GM12878 (cell line): Measurements from ENCODE around the gene CFAP58. TPM values are rescaled to one million over a fixed set of nuclear protein-coding genes. Genes with fewer than 3 reads are reported as not detected.

Experiments
- ATAC-seq: fragments of 200-7000 bp; cut with Tn5 transposase; 3 replicates; pipeline ENCODE4 v1.9.1; 2020; ENCODE audit warnings: mild to moderate bottlenecking, moderate library complexity
- BruUV-seq: library from RNA; stranded (reverse); fragments of 400-500 nt; replicated peaks from 2 replicates; lab custom pipeline; 2021; lab: Mats Ljungman, UMichigan
- CTCF ChIA-PET: fragments of 300-600 bp; sonication (Branson Sonifier 250); formaldehyde crosslinking; extraction: SDS; loops from one replicate; lab custom pipeline; 2021; ENCODE audit warnings: inconsistent platforms; lab: Yijun Ruan, JAX
- POLR2A ChIA-PET: fragments of 350-600 bp; formaldehyde crosslinking; extraction: SDS; loops from one replicate; lab custom pipeline; 2021; ENCODE audit warnings: inconsistent platforms; lab: Charles Lee
- RAD21 ChIA-PET: fragments of 300-600 bp; sonication (Branson Sonifier 250); formaldehyde crosslinking; loops from one replicate; lab custom pipeline; 2023; ENCODE audit warnings: antibody characterized with exemption; ENCODE audit not compliant: unreplicated experiment; lab: Charles Lee
- SMC1A ChIA-PET: fragments of 300-600 bp; sonication (Branson Sonifier 250); formaldehyde crosslinking; loops from one replicate; lab custom pipeline; 2023; ENCODE audit not compliant: unreplicated experiment, uncharacterized antibody; lab: Charles Lee
- DNase-seq: peaks from one replicate; pipeline ENCODE4 v3.0.0-alpha.2; 2011; ENCODE audit warnings: low read depth, low spot score
- FAIRE-seq: peaks from 3 replicates; lab custom pipeline; 2011; peaks lifted over from hg19 to GRCh38; lab: Jason Lieb, UNC
- H2AFZ ChIP-seq: 2 replicates; pipeline ENCODE4 v1.6.0; 2011; ENCODE audit warnings: low read depth, low read length, control low read depth; ENCODE audit not compliant: control insufficient read depth
- H3K27ac ChIP-seq: 2 replicates; pipeline ENCODE4 v1.5.1; 2011; ENCODE audit warnings: control low read depth; ENCODE audit not compliant: control insufficient read depth, insufficient read depth
- H3K27me3 ChIP-seq, 2 experiments: replicated peaks in 1 of 2; 2 replicates each; pipeline versions ENCODE4 v1.6.0 to v1.6.1; 2011; ENCODE audit warnings: low read length in 1 of 2; ENCODE audit not compliant: control insufficient read depth in 2 of 2, insufficient read depth in 2 of 2
- H3K36me3 ChIP-seq, 2 experiments: 2 replicates each; pipeline ENCODE4 v1.5.1; 2011; ENCODE audit warnings: low read length in 1 of 2; ENCODE audit not compliant: control insufficient read depth in 2 of 2, insufficient read depth in 2 of 2
- H3K4me1 ChIP-seq: 2 replicates; pipeline ENCODE4 v1.6.1; 2011; ENCODE audit warnings: mild to moderate bottlenecking, low read length, moderate library complexity, mixed read lengths; ENCODE audit not compliant: control insufficient read depth, insufficient read depth
- H3K4me2 ChIP-seq: 2 replicates; pipeline ENCODE4 v1.6.0; 2011; ENCODE audit warnings: control low read depth; ENCODE audit not compliant: control insufficient read depth, insufficient read depth
- H3K4me3 ChIP-seq: fragments of 200-600 bp; sonication (generic); 2 replicates; pipeline ENCODE4 v1.5.1; 2016
- H3K79me2 ChIP-seq: 2 replicates; pipeline ENCODE4 v1.6.0; 2011; ENCODE audit warnings: low read length; ENCODE audit not compliant: control insufficient read depth, insufficient read depth
- H3K9ac ChIP-seq: 2 replicates; pipeline ENCODE4 v1.8.0; 2011; ENCODE audit warnings: low read length, control low read depth, mixed read lengths; ENCODE audit not compliant: control insufficient read depth, insufficient read depth
- H3K9me3 ChIP-seq: replicated peaks from 3 replicates; pipeline ENCODE4 v1.5.1; 2011; ENCODE audit warnings: mild to moderate bottlenecking, low read length; ENCODE audit not compliant: control insufficient read depth, insufficient read depth
- H4K20me1 ChIP-seq: 2 replicates; pipeline ENCODE4 v1.6.0; 2011; ENCODE audit not compliant: control insufficient read depth, insufficient read depth
- CEBPB ChIP-seq, 2 experiments: fragments of 150-350 bp in 1 of 2; IDR thresholded peaks; 2 replicates each; pipeline ENCODE4 v1.6.1; 2012 to 2014; ENCODE audit warnings: low read depth in 2 of 2, low read length in 2 of 2, borderline replicate concordance in 1 of 2, inconsistent platforms in 1 of 2
- CHD4 ChIP-seq: fragments of 200-600 bp; sonication (generic); IDR thresholded peaks from 2 replicates; pipeline ENCODE4 v1.6.1; 2016; ENCODE audit warnings: mild to moderate bottlenecking
- E2F4 ChIP-seq: IDR thresholded peaks from 2 replicates; pipeline ENCODE4 v1.6.1; 2012; ENCODE audit warnings: low read depth, low read length, improper control_type of control experiment
- E4F1 ChIP-seq: fragments of 450-650 bp; IDR thresholded peaks from 2 replicates; pipeline ENCODE4 v1.6.1; 2018; ENCODE audit warnings: borderline replicate concordance, mild to moderate bottlenecking; ENCODE audit not compliant: partially characterized antibody
- ETV6 ChIP-seq, 2 experiments: fragments of 450-650 bp in 1 of 2; IDR thresholded peaks in 1 of 2; conservative IDR thresholded peaks in 1 of 2; 2 replicates each; pipeline ENCODE4 v1.6.1; 2014; ENCODE audit warnings: antibody characterized with exemption in 1 of 2, borderline replicate concordance in 1 of 2, low read depth in 1 of 2, mild to moderate bottlenecking in 1 of 2, moderate library complexity in 1 of 2
- HCFC1 ChIP-seq: fragments of 150-350 bp; IDR thresholded peaks from 2 replicates; pipeline ENCODE4 v1.6.1; 2014; ENCODE audit warnings: low read length
- IKZF1 ChIP-seq: fragments of 450-650 bp; conservative IDR thresholded peaks from 2 replicates; pipeline ENCODE4 v1.6.1; 2017; ENCODE audit warnings: antibody characterized with exemption, mild to moderate bottlenecking
- MXI1 ChIP-seq: fragments of 150-350 bp; IDR thresholded peaks from 2 replicates; pipeline ENCODE4 v1.6.1; 2011; ENCODE audit warnings: low read depth, mild to moderate bottlenecking, inconsistent platforms, low read length, improper control_type of control experiment
- PBX3 ChIP-seq: IDR thresholded peaks from 2 replicates; pipeline ENCODE4 v1.6.1; 2011; ENCODE audit warnings: mild to moderate bottlenecking, low read depth, low read length, moderate library complexity; ENCODE audit not compliant: insufficient replicate concordance
- PML ChIP-seq: IDR thresholded peaks from 2 replicates; pipeline ENCODE4 v1.6.1; 2012; ENCODE audit warnings: low read length, inconsistent platforms
- SIX5 ChIP-seq: IDR thresholded peaks from 2 replicates; pipeline ENCODE4 v1.6.1; 2011; ENCODE audit warnings: mild to moderate bottlenecking, low read depth, low read length, moderate library complexity; ENCODE audit not compliant: severe bottlenecking
- SP1 ChIP-seq: IDR thresholded peaks from one replicate; pipeline ENCODE4 v1.6.1; 2011; ENCODE audit warnings: low read depth, low read length
- STAT3 ChIP-seq: IDR thresholded peaks from 2 replicates; pipeline ENCODE4 v1.6.1; 2011; ENCODE audit warnings: low read depth, low read length, improper control_type of control experiment
- WRNIP1 ChIP-seq: IDR thresholded peaks from 2 replicates; pipeline ENCODE4 v1.6.1; 2011; ENCODE audit warnings: low read depth, low read length, improper control_type of control experiment, borderline replicate concordance
- whole genome bisulfite sequencing: methylation state at CpG from one replicate; pipeline ENCODE4 v1.1.6; 2016; ENCODE audit warnings: low lambda C conversion rate; ENCODE audit not compliant: insufficient replicate concordance, insufficient coverage; ENCODE audit errors: missing lambda C conversion rate; 5-methylcytosine and 5-hydroxymethylcytosine counted together
- in situ Hi-C: fragments of 300-500 bp; cut with MboI; formaldehyde crosslinking; loops from 9 replicates; pipeline ENCODE4 v1.14.3; 2018; ENCODE audit warnings: mixed read lengths
- intact Hi-C: fragments of 100-400 bp; cut with micrococcal nuclease; formaldehyde crosslinking; loops from one replicate; pipeline ENCODE4 v1.14.2; 2022; ENCODE audit not compliant: unreplicated experiment
- polyA plus RNA-seq, 11 experiments: library from polyadenylated mRNA; depleted of rRNA in 4 of 11; unstranded in 6 of 11; stranded (reverse) in 5 of 11; fragments of >200 nt; fragmentation: Nextera tagmentation in 4 of 11; fragmentation: Illumina TruSeq in 1 of 11; extraction: Ambion mirVana in 4 of 11; extraction: Trizol in 1 of 11; gene quantifications; 1 replicate in 1 of 11; 2 replicates in 10 of 11; pipeline versions ENCODE4 v1.2.1 to v1.2.3, GENCODE V29; 2011 to 2016; ENCODE audit warnings: inconsistent platforms in 2 of 11, missing spikeins in 2 of 11, low read depth in 1 of 11
- total RNA-seq, 4 experiments: library from RNA; depleted of rRNA in 3 of 4; stranded (reverse); fragments of >200 nt in 3 of 4; fragmentation: Illumina TruSeq in 1 of 4; extraction: Trizol in 1 of 4; gene quantifications; 2 replicates each; pipeline versions ENCODE4 v1.2.1 to v1.2.3, GENCODE V29; 2013 to 2021

Gene CFAP58
- total and polyA plus RNA-seq, 10 of the 15 experiments (the other 5 are each of a cell fraction or from before 2014, with no cell fraction given): 0.03 to 0.35 (median 0.21) TPM

GRCh38 chr10:104323085-104323484 lies 30.5 kb upstream of the CFAP58 start:
- ATAC-seq (no peak), DNase-seq (no peak)
- WGBS: 0% methylated on average over 1 of the region's 1 CpG
- H3K4me2 ChIP-seq: 0 out of 2 replicates have a peak overlapping the region, but pooled peaks have one; percentile 12
- intact Hi-C loops (no loop called here), in situ Hi-C loops (no loop called here)
- H3K79me2 ChIP-seq: peaks cover 28% of the 10 kb centered on the region
- no peak overlapping the region for H3K9ac ChIP-seq
- H3K27ac ChIP-seq: no peak overlapping the region
- no TSS peak for BruUV-seq
- peaks cover 25% of the 10 kb centered on the region for H3K4me1 ChIP-seq
- CTCF ChIA-PET: interaction anchor here (1.0 to 2.3 kb wide), 4 partner anchors 15 to 47 kb away, joined by 4 to 7 read pairs (median 4); partner anchors contain the start of gene ITPRIP
- RAD21 ChIA-PET: no interaction called here
- H4K20me1 ChIP-seq: peaks cover 12% of the 10 kb centered on the region; the same call in 1 of the 2 replicates
- no peaks in the 10 kb centered on the region for H3K9me3 ChIP-seq
- TF ChIP-seq IKZF1 (no peak), MXI1 (no peak), PML (no peak), WRNIP1 (no peak), HCFC1 (no peak), CEBPB (IDR thresholded peaks at IDR 0.05; ENCODE audit: borderline replicate concordance in 1 of 2, low read depth in 2 of 2, low read length in 2 of 2) (no peak), PBX3 (no peak), SIX5 (no peak), E4F1 (no peak), ETV6 (conservative IDR thresholded peaks at IDR 0.05 in 1 of 2, IDR thresholded peaks at IDR 0.05 in 1 of 2; ENCODE audit: borderline replicate concordance in 1 of 2, low read depth in 1 of 2) (no peak), SP1 (no peak), STAT3 (no peak), CHD4 (no peak), E2F4 (no peak)
- TF ChIP-seq, all 136 proteins: peak for 0
- FAIRE-seq: no peak
- ChIA-PET POLR2A (interaction anchor here (1.4 kb wide), 1 partner anchor 13 kb away, joined by 4 read pairs; no protein-coding TSS in a partner anchor), SMC1A (interaction anchor here (0.7 kb wide), 1 partner anchor 29 kb away, joined by 3 read pairs; no protein-coding TSS in a partner anchor)
- H3K27me3 ChIP-seq: no peaks in the 10 kb centered on the region
- no peak overlapping the region for H3K4me3 ChIP-seq
- peaks cover 4 to 9% of the 10 kb centered on the region in 2 experiments; a peak in 3 of 4 replicates for H3K36me3 ChIP-seq
- H2AFZ ChIP-seq: no peak overlapping the region
